HG03103 (cell line): ENCODE results near the gene DOCK4.

ENCODE experiments used
- ATAC-seq: cut with Tn5 transposase; IDR thresholded peaks from one replicate; pipeline ENCODE4 v1.9.1; 2021; ENCODE audit warnings: low read depth; ENCODE audit not compliant: unreplicated experiment

The DOCK4 gene

GRCh38 chr7:111987886-111988285 is 218.3 kb downstream of the DOCK4 start:
- ATAC-seq, result no peak

- no peak for ATAC-seq
Observed at GRCh38 chr7:111987115-111987826, 218.9 kb downstream of the DOCK4 start.

DNA sequence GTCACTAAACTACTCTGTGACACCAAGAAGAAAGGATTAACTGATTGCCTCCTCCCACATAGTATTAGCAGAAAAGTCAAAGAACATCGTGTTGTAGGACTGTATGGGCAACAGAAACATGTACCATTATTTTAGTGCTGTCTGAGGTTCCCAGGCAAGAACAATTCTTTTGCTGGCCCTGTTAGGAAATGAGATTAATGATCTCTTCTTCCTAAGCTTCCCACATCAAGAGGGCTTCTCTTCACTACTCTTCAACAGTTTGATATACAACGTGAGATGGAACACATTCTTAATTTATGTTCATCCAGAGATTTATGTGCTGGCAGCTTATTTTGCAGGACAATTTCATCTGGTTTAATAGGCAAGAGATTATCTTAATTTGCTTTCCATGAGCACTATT is 219.6 kb downstream of the DOCK4 start:
- no peak for ATAC-seq

DNA sequence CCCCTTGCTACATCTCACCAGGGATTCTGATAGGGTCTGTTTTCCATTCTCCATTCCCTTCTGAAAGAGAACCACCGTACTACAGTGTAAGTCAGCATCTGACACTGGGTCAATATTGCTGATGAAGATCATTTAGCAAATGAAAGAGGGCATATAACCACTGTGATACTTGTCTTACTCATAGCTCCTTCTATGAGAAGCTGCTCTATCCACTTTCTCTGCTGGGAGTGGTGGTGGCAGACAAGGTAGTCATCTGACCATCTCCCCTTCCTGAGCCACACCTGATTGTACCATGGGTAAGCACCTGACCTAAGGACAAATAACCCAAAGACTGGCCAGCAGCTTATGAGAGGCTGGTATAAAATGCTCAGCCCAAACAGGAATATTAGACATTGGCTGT is 220.4 kb downstream of the DOCK4 start:
- ATAC-seq, result no peak

- ATAC-seq, result no peak
Observed at GRCh38 chr7:111982804-111983203, 223.4 kb downstream of the DOCK4 start.

- ATAC-seq, result no peak
Observed at GRCh38 chr7:111982133-111982532, 224.1 kb downstream of the DOCK4 start.

DNA sequence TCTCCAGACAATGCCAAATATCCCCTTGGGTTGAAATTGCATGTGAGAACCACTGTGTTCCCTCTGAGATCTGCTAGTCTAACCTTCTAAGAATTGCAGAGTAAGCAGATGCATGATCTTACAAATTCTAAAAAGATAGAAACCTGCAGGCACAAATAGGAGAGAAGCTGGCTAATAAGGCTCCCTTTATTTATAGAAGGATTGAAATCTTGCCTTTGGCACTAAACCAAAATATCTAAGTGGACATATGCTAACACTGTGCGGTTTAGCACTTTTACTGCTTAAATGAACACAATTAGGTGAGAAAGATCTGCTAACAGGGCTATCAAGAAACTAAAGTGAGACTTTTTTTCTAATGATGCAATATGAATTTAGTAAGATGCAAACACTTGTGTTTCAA is 225.5 kb downstream of the DOCK4 start:
- no peak for ATAC-seq

GRCh38 chr7:111975346-111975745 is 230.9 kb downstream of the DOCK4 start:
- ATAC-seq, result no peak

DNA sequence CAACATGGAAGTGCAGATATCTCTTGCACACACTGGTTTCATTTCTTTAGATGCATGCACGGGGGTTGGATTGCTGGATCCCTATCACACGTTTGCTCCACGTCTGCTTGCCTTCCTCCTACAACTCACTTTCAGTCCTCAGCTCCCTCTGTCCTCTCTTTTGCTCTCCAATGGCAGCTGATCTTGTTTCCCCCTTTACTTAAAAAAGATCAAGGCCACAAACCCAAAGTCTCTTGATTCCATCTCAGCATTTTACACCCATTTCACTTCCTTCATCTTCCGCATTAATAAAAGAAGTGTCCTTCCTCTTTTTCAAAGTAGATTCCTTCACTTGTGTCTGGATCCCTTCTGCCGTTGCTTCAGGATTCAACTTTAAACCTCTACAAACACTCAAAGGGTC is 245.2 kb downstream of the DOCK4 start:
- ATAC-seq, result no peak

GRCh38 chr7:111958896-111959295 is 247.3 kb downstream of the DOCK4 start:
- ATAC-seq, result no peak

DNA sequence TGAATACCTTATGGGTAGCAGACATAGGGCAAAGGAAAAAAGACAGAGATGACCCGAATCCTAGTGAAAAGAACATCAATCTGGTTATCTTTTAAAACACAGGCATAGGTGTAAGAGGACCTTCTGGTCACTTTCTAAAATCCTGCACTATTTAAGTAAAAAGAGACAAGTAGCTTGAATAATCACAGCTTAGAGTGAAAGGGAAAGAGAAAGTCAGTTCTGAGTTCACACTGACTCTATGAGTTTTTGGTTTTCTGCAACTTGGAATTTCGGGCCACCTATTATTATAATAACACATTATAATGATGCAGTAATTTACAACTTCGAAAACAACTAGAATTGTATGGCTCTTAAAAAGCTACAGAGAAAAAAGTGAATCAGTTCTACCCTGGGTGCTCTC is 247.8 kb downstream of the DOCK4 start:
- no peak for ATAC-seq

GRCh38 chr7:111955616-111956015 is 250.6 kb downstream of the DOCK4 start:
- no peak for ATAC-seq

DNA sequence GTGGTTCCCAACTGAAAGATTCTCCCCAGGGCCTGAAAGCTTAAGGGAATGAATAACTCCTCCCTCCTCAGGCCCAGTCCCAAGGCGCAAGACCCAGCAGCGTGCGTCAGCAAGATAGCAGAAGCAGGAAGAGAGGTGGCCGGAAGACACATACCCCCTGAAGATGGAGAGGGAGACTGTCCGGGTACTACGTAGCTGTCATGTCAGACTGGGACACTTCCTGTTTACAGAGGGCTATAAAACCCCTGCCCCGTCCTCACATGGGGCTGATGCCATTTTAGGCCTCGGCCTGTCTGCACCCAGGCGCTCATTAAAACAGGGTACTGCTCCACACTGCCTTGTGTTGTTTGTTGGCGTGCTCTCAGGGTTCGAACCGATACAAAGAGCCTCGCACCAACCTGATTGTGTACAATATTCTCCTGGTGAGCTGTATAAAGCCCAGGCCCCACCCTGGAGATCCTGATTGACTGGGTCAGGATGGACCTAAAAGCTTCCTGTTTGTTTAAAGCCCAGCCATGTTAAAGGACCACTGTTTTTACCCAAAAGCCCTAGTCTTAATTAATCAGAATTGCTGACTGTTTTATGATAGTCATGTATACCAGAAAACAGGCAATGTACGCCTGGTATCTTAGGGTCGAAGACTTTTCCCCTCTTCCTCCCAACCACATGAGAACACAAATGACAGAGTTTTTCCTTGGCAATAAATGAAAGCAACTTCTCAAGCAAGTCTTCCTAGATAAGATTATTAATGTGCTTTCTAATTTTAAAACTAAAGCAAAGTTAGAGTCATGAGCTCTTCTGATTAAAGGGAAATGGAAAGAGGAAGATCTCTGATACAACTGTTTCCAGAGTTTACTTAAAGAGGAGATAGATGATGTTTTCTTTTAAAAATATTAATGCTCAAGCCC is 251.5 kb downstream of the DOCK4 start:
- ATAC-seq, result no peak

- no peak for ATAC-seq
Observed at GRCh38 chr7:111954056-111954455, 252.1 kb downstream of the DOCK4 start.

GRCh38 chr7:111953611-111954010 is 252.6 kb downstream of the DOCK4 start:
- ATAC-seq, result no peak

- ATAC-seq, result no peak
Observed at GRCh38 chr7:111952783-111953182, 253.4 kb downstream of the DOCK4 start.

DNA sequence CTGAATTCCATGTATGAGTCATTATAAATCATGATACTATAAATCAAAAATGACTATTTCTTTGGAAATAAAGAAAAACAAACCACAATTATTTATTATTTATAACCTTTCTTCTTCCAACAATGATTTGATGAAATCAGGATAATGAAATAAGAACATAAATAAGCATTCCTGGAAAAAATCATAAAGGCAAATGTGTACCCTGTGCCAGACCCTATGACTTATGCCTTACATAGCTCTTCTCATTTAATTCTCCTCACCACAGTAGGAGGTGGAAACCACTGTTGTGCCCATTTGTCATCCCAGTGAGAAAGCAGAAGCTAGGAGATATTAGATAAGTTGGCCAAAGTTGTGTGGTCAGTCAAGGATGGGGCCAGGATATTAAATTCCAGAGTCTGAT is 255.1 kb downstream of the DOCK4 start:
- no peak for ATAC-seq

DNA sequence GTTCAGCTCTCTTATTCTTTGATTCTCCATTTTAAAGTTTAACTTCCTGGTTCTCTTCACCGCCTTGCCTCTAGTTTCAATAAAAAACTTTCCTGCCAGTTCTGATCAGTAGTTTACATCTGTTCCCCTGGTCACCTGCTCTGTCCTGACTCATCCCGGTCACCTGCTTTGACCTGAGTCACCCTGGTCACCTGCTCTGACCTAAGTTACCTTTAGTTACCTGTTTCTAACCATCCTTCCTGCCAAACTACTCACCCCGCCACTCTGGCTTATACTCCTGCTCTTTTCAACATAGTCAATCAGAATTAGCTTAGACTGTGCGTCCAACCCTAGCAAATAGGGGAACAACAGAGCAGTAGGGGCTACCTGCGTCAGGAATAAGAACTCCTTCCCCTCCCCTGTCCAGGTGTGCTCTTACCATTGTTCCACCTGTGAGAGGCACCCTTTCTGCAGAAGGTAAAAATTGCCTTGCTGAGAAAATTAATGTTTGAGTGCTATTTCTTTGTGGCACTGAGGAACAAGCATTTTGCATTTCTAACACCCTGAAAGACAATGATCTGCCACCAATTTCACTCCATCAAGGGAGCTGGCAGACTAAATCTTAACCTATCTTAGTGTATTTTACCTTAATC is 263.6 kb downstream of the DOCK4 start:
- no peak for ATAC-seq

DNA sequence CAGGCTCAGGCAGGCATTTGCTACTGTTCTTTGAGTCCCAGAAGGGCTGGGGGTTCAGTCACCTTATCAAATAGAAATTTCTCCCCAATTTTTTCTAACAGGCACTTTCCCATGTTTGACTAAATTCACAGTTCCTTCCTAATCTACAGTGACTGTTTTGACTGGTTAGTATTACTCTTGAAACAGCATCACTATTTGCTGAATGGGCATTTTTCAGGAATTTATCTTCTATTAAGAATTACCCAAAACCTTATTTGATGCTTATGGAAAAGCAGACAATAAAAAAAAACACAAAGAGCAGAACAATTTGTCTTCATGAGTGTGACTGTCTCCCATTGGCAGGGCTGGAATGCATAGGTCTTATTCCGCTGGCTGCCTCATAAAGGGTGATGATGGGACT is 269.0 kb downstream of the DOCK4 start:
- no peak for ATAC-seq

- no peak for ATAC-seq
Observed at GRCh38 chr7:111933609-111934008, 272.6 kb downstream of the DOCK4 start.

DNA sequence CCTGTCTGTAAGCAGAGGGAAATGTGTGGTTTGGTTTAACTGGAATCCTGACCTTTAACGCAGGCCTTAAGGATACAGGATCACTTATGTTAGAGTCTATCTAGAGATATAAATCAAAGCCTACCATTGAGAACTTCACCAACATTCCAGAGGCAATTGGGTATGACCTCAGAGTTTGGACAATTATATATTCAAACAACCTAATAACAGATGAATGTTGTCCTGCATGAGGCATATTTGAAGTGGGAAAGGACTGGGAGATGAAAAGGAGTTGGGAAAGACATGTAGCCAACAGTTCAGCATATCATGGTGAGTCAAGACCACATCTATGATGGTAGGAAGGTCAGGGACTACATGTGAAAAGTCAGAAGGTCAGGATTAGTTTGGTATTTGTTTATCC is 274.2 kb downstream of the DOCK4 start:
- ATAC-seq, result no peak
